MCF 10A (cell line): ENCODE data around the gene SLC30A4. TPM values are rescaled to one million over a fixed set of nuclear protein-coding genes. Genes with fewer than 3 reads are reported as not detected.

Source experiments
- BruUV-seq: library from RNA; stranded (reverse); fragments of 400-500 nt; replicated peaks from 2 replicates; lab custom pipeline; 2021; lab: Mats Ljungman, UMichigan
- CTCF ChIA-PET: fragments of 300-600 bp; sonication (Branson Sonifier 250); formaldehyde crosslinking; extraction: SDS; loops from one replicate; lab custom pipeline; 2021; ENCODE audit warnings: antibody characterized with exemption, inconsistent platforms; lab: Yijun Ruan, JAX
- POLR2A ChIA-PET: fragments of 300-600, 350-650 bp; sonication (Branson Sonifier 250); formaldehyde crosslinking; extraction: SDS; loops from one replicate; lab custom pipeline; 2020; ENCODE audit warnings: antibody characterized with exemption, inconsistent platforms; lab: Yijun Ruan, JAX
- DNase-seq: peaks from one replicate; pipeline ENCODE4 v3.0.0-alpha.2; 2018; ENCODE audit not compliant: unreplicated experiment
- H3K27ac Mint-ChIP-seq: one replicate; pipeline ENCODE4 v1.8.0; 2022; ENCODE audit warnings: mild to moderate bottlenecking, low read depth, mixed read lengths; ENCODE audit not compliant: unreplicated experiment
- H3K27me3 Mint-ChIP-seq: one replicate; pipeline ENCODE4 v1.8.0; 2022; ENCODE audit warnings: mixed read lengths; ENCODE audit not compliant: insufficient read depth, unreplicated experiment
- H3K36me3 Mint-ChIP-seq: one replicate; pipeline ENCODE4 v1.8.0; 2022; ENCODE audit warnings: mild to moderate bottlenecking, moderate library complexity, mixed read lengths; ENCODE audit not compliant: insufficient read depth, unreplicated experiment
- H3K4me1 Mint-ChIP-seq: one replicate; pipeline ENCODE4 v1.8.0; 2022; ENCODE audit warnings: mixed read lengths; ENCODE audit not compliant: insufficient read depth, unreplicated experiment
- H3K4me3 Mint-ChIP-seq: one replicate; pipeline ENCODE4 v1.8.0; 2022; ENCODE audit warnings: mild to moderate bottlenecking, moderate library complexity, mixed read lengths; ENCODE audit not compliant: unreplicated experiment
- H3K9me3 Mint-ChIP-seq: one replicate; pipeline ENCODE4 v1.8.0; 2022; ENCODE audit warnings: mixed read lengths; ENCODE audit not compliant: unreplicated experiment
- intact Hi-C: fragments of 100-400 bp; cut with micrococcal nuclease; formaldehyde crosslinking; loops from 2 replicates; pipeline ENCODE4 v1.14.1; 2022
- total RNA-seq: library from RNA; stranded (reverse); gene quantifications from 2 replicates; pipeline ENCODE4 v1.2.3, GENCODE V29; 2022
- TF ChIP-seq, protein P1 (sequence below): fragments of 200-600 bp; IDR thresholded peaks from one replicate; pipeline ENCODE4 v1.8.0; 2022; ENCODE audit warnings: antibody characterized with exemption, mild to moderate bottlenecking; ENCODE audit not compliant: unreplicated experiment

SLC30A4 gene
- total RNA-seq, 1 experiment from 2014 or later = 3.4 TPM

DNA sequence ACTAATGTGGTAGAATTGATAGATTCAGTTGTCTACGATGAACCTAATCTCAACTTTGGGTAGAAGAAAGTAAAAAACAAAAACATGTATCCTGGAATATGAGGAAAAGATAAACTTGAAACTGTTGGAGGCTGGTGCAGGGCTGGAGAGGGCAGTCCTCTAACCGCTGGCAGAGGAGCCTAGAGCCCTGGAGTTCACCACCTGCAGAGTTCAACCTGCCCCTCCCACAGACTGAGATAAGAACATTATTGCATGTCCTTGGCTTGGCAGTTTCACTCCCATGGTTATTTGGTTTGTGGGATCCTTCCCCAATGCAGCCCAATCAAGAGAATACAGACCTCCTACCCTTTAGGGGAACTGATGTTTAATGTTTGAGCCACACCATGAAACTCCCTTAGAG, 91.0 kb downstream of the SLC30A4 start:
- ChIA-PET POLR2A (interaction anchor here (1.2 to 2.8 kb wide), 4 partner anchors 13 to 29 kb away, joined by 4 to 20 read pairs (median 5); a partner anchor contains a TSS), CTCF (interaction anchor here (0.6 to 3.4 kb wide), 22 partner anchors 9 to 210 kb away, joined by 3 to 82 read pairs (median 4); partner anchors contain the start of gene BLOC1S6)
- peaks cover 4% of the 10 kb centered on the region for H3K36me3 Mint-ChIP-seq
- H3K27me3 Mint-ChIP-seq = no peaks in the 10 kb centered on the region
- intact Hi-C loops = no loop called here
- no peak for DNase-seq
- no peak overlapping the region for H3K4me3 Mint-ChIP-seq
- BruUV-seq = no TSS peak
- TF ChIP-seq, protein P1, sequence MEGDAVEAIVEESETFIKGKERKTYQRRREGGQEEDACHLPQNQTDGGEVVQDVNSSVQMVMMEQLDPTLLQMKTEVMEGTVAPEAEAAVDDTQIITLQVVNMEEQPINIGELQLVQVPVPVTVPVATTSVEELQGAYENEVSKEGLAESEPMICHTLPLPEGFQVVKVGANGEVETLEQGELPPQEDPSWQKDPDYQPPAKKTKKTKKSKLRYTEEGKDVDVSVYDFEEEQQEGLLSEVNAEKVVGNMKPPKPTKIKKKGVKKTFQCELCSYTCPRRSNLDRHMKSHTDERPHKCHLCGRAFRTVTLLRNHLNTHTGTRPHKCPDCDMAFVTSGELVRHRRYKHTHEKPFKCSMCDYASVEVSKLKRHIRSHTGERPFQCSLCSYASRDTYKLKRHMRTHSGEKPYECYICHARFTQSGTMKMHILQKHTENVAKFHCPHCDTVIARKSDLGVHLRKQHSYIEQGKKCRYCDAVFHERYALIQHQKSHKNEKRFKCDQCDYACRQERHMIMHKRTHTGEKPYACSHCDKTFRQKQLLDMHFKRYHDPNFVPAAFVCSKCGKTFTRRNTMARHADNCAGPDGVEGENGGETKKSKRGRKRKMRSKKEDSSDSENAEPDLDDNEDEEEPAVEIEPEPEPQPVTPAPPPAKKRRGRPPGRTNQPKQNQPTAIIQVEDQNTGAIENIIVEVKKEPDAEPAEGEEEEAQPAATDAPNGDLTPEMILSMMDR = no peak
- no peaks in the 10 kb centered on the region for H3K9me3 Mint-ChIP-seq
- H3K27ac Mint-ChIP-seq = no peak overlapping the region
- peaks cover 6% of the 10 kb centered on the region for H3K4me1 Mint-ChIP-seq

DNA sequence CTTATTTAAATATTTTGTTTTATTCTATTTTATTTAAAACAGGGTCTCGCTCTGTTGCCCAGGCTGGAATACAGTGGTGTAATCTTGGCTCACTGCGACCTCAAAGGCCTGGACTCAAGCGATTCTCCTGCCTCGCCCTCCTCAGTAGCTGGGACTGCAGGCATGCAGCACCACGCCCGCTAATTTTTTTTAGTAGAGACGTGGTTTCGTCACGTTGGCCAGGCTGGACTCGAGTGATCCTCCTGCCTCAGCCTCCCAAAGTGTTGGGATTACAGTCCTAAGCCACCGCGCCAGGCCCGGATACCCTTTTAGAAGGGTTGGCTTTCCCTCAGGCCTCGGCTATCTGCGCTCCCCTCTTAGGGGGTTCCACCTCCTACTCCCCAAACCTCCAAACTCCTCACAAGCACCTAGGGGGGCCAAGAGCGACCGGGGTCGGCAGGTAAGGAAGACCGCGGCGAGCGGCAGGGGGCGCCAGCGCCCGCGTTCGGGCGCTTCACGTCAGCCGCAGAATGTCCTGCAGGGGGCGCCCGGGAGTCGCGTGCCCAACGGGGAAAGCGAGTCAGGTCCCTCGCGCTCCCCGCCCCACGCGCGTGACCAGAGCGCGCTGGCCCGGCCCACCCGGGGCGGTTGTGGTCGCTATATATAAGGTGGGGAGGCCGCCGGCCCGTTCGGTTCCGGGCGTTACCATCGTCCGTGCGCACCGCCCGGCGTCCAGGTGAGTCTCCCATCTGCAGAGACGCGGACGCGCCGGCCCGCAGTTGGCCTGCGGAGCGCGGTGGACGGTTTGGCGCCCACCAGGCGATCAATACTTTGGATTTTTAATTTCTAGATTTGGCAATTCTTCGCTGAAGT, 92.4 kb downstream of the SLC30A4 start:
- ChIA-PET CTCF (interaction anchor here (0.6 to 3.4 kb wide), 71 partner anchors 7 to 701 kb away, joined by 3 to 82 read pairs (median 4); partner anchors contain the start of gene BLOC1S6), POLR2A (interaction anchor here (0.5 to 2.8 kb wide), 7 partner anchors 14 to 121 kb away, joined by 3 to 20 read pairs (median 4); a partner anchor contains a TSS)
- no peaks in the 10 kb centered on the region for H3K27me3 Mint-ChIP-seq
- no TSS peak for BruUV-seq
- TF ChIP-seq, protein P1 = peak; percentile 100
- no peak overlapping the region for H3K4me3 Mint-ChIP-seq
- peaks cover 4% of the 10 kb centered on the region for H3K36me3 Mint-ChIP-seq
- peaks cover 6% of the 10 kb centered on the region for H3K4me1 Mint-ChIP-seq
- H3K9me3 Mint-ChIP-seq = no peaks in the 10 kb centered on the region
- H3K27ac Mint-ChIP-seq = no peak overlapping the region
- intact Hi-C loops = loop anchor here (1.0 kb wide), 1 partner anchor 27 kb away; no protein-coding TSS in a partner anchor
- peak; percentile 52 for DNase-seq

Other genes with a start within 250 kb of the SLC30A4 start
- 0.54 and 1.6 TPM in 2 replicates for gene GATM, start 144.2 kb downstream of the SLC30A4 start, total RNA-seq
- 54.6 and 68.5 TPM in 2 replicates for gene BLOC1S6, start 64.6 kb upstream of the SLC30A4 start, total RNA-seq
- gene SQOR, start 112.3 kb upstream of the SLC30A4 start, total RNA-seq = 49.8 and 75.0 TPM in 2 replicates